GM18498 (cell line): Measurements from ENCODE around the gene CORO2A.
"Not testable (repeated sequence)": the region's sequence is repeated elsewhere in the genome, so short reads cannot be mapped to it uniquely, and the experiment has no call there.

Source experiments
- ATAC-seq: cut with Tn5 transposase; IDR thresholded peaks from one replicate; pipeline ENCODE4 v1.9.1; 2021; ENCODE audit warnings: mild to moderate bottlenecking, moderate library complexity; ENCODE audit not compliant: unreplicated experiment

Gene CORO2A

GRCh38 chr9:98146101-98146991 is 46.1 kb downstream of the CORO2A start:
- ATAC-seq, result no peak

GRCh38 chr9:98144631-98145030 is 47.8 kb downstream of the CORO2A start:
- ATAC-seq, result no peak

- no peak for ATAC-seq
These were observed 48.4 kb downstream of the CORO2A start for GRCh38 chr9:98144076-98144475.

GRCh38 chr9:98142925-98143481 is 49.4 kb downstream of the CORO2A start:
- no peak for ATAC-seq

- no peak for ATAC-seq
These were observed 50.1 kb downstream of the CORO2A start for GRCh38 chr9:98142182-98142907.

- ATAC-seq, result no peak
These were observed 51.9 kb downstream of the CORO2A start for GRCh38 chr9:98140503-98140902.

GRCh38 chr9:98136489-98136888 is 55.9 kb downstream of the CORO2A start:
- no peak for ATAC-seq

- ATAC-seq, result no peak
These were observed 56.5 kb downstream of the CORO2A start for GRCh38 chr9:98135938-98136337.

GRCh38 chr9:98135558-98135934 is 56.9 kb downstream of the CORO2A start:
- ATAC-seq, result no peak

GRCh38 chr9:98134702-98135557 is 57.5 kb downstream of the CORO2A start:
- ATAC-seq, result no peak

GRCh38 chr9:98132806-98133631 is 59.4 kb downstream of the CORO2A start:
- ATAC-seq, result no peak

- ATAC-seq, result no peak
These were observed 60.3 kb downstream of the CORO2A start for GRCh38 chr9:98132158-98132557.

GRCh38 chr9:98130576-98131228 is 61.7 kb downstream of the CORO2A start:
- ATAC-seq, result no peak

- not testable (repeated sequence) for ATAC-seq
These were observed 62.4 kb downstream of the CORO2A start for GRCh38 chr9:98130060-98130459.

- no peak for ATAC-seq
These were observed 63.0 kb downstream of the CORO2A start for GRCh38 chr9:98129451-98129881.

- ATAC-seq, result no peak
These were observed 64.1 kb downstream of the CORO2A start for GRCh38 chr9:98128316-98128715.

GRCh38 chr9:98127226-98127625 is 65.2 kb downstream of the CORO2A start:
- ATAC-seq, result no peak

- ATAC-seq, result no peak
These were observed 67.6 kb downstream of the CORO2A start for GRCh38 chr9:98124637-98125426.

GRCh38 chr9:98124091-98124490 is 68.3 kb downstream of the CORO2A start:
- not testable (repeated sequence) for ATAC-seq
